Testis (tissue), 2 donors: ENCODE results near the gene GOLGA6C.

Source experiments
- CTCF ChIP-seq, 3 experiments: fragments of 450-650 bp in 2 of 3; fragments of 200-600 bp in 1 of 3; sonication (generic) in 1 of 3; IDR thresholded peaks; one replicate each; pipeline ENCODE4 v1.5.1; 2016 to 2019; ENCODE audit warnings: antibody characterized with exemption in 3 of 3, mild to moderate bottlenecking in 2 of 3, moderate library complexity in 1 of 3
- POLR2A ChIP-seq: fragments of 450-650 bp; IDR thresholded peaks from one replicate; pipeline ENCODE4 v1.6.1; 2017; ENCODE audit warnings: antibody characterized with exemption, mild to moderate bottlenecking, moderate library complexity

GRCh38 chr15:75235051-75235673 is 23.0 kb upstream of the GOLGA6C start:
- TF ChIP-seq CTCF (IDR thresholded peaks at IDR 0.05) (no peak), POLR2A (no peak)
